Activated CD4-positive, alpha-beta T cell treated with anti-CD3 and anti-CD28 coated beads for 1 hour (primary cell): ENCODE measurements around the gene PLP2.
"Not testable (repeated sequence)": the region's sequence is repeated elsewhere in the genome, so short reads cannot be mapped to it uniquely, and the experiment has no call there.

Source experiments
- DNase-seq: peaks from one replicate; pipeline ENCODE4 v3.0.0-alpha.2; 2020

PLP2 gene

DNA sequence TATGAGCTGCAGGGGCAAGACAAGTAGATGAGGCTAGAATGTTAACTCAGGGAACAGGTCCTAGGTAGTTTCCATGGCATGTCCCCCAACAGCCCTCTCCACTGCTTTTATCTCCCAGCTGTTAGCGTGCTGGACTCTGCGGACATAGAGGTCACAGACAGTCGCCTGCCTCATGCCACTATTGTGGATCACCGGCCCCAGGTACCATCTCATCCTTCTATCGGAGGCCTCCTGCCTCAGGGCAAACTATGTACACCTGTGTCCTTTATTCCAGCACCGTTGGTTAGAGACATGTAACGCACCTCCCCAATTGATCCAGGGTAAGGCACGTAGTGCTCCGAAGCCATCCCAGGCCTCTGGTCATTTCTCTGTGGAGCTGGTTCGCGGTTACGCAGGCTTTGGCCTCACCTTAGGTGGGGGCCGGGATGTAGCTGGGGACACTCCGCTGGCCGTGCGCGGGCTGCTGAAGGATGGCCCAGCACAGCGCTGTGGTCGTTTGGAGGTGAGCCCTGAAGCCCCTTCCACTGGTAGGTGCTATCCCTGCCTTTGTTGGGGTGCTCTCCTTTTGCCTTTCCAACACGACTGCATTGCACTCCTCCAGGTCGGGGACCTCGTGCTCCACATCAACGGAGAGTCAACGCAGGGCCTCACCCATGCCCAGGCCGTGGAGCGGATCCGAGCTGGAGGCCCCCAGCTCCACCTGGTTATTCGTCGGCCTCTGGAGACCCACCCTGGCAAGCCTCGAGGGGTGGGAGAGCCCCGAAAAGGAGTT is 6.9 kb upstream of the PLP2 start:
- no peak for DNase-seq

DNA sequence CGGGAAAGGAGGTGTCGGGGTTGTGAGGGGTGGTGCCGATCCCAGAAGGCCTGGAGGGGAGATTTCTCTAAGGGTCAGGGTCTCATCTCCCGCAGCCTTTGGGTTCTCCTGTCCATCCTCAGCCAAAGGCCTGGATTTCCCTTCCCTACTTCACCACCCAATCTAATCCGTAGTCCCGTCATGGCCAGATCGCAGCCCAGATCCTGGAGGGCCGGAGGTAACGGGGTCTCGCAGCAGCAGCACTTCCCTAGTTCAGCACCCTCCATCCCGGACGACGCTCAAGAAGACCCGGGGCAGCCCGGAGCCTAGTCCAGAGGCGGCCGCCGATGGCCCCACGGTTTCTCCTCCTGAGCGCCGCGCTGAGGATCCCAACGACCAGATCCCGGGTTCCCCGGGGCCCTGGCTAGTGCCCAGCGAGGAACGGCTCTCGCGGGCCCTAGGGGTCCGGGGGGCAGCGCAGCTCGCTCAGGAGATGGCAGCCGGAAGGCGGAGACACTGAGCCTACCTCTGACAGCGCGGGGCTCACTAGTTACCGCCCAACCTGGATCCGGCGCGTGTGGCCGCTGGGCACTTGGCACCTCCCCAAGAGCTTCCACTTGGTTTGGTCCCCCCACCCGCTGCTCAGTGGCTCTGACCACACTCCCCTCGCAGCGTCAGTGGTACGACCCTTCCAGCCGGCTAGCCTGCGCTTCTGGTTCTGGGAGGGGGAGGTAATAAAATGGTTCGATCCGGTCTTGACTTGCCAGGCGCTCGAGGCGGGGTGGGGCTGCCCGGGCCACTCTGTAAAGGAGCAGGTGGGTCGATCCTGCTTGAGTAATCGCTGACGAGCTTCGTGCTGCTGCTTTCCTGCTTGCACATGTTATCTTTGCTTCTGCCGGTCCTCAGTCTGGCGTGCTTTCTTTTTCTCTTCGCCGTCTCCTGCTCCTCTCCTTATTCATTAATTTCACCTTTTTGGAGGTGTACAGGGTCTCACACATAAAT is 5.5 kb upstream of the PLP2 start:
- DNase-seq: peak; percentile 55

DNA sequence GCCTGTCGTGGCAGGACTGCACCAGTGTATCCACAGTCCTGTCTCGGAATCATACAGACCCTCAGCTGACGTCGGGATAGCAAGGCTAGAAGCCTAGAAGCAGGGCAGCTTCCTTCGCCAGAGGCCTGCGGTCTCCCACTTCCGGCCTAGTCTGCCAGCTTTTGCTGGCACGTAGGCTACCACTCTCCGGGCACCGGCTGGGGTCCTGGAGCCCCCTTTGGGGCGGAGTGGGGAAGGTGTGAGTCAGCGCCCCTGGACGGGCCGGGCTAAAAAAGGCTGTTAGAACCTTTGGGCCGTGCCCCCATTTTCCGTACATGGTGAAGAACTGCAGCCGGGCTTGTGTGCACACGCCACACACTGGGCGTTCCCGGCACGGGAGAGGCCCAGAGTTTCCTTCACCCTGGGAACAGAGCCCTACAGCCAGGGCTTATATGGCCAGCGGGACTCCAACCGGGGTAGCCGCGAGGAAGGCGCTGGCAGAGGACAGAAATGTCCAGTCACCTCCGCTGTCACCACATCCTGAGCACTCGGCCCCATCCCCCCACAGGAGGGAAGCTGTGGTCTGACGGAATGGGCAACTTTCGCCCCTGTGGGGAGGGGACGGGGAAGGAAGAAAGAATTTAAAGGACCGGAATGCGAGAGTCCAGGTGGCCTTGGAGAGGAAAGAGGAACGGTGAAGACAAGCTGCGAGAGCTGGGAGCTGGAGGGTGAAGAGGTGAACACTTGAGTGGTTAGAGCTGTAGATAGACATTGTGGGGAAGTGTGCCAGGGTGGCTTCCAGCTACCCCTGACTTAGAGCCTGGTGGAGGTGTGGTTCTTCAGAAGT is 4.6 kb upstream of the PLP2 start:
- peak; percentile 47 for DNase-seq

DNA sequence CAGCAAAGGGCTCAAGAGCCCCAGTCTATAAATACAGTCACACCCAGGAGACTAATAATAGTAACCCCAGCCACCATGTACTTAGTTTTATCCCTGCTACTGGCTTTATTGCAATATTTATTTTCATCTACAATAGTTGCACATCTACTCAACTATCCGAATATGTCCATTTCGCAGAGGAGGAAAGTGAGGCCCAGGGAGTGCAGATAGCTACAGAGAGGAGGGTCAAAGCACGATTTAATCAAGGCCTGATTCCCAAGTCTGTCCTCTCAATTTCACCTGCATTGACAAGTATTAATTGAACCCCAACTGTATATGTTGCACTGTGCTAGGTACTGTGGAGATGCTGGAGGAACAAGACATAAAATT is 4.0 kb upstream of the PLP2 start:
- no peak for DNase-seq

DNA sequence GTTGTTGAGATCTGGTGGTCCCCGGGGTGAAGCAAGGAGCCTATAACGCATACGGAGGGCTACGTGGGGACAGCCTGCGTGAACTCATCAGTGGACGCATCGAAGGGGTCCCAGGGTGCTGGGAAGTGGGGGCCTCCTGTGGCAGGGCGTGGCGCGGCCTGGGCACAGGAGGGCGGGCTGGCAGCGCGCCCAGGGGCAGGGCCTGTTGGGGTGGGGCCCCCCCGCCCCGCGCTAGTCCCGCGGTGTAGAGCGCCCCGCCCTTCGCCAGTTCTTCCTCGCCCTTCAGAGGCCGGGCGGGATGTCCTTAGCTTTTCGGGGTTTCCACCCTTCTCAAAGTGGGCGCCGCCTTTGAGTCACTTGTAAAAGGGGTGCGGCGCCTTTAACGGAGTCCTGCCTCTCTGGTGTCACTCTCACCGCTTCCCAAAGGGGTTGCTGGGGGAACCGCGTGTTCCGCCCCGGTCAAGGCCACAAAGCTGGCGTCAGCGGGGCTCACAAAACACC is 632 bp downstream of the PLP2 start:
- peak; percentile 47 for DNase-seq

DNA sequence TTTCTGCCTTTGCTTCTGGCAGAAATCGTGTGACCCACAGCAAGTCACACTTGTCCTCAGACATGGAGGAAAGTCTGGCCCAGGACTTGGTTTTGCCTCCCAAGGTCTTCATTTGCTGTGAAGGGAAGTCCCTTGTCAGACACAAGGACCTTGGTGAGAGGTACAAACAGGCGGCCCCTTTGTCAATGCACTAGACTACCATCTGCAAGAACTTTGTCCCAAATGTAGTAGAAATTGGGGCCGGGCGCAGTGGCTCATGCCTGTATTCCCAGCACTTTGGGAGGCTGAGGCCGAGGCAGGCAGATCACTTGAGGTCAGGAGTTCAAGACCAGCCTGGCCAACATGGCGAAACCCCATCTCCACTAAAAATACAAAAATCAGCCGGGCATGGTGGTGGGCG is 1.8 kb downstream of the PLP2 start:
- DNase-seq: not testable (repeated sequence)

DNA sequence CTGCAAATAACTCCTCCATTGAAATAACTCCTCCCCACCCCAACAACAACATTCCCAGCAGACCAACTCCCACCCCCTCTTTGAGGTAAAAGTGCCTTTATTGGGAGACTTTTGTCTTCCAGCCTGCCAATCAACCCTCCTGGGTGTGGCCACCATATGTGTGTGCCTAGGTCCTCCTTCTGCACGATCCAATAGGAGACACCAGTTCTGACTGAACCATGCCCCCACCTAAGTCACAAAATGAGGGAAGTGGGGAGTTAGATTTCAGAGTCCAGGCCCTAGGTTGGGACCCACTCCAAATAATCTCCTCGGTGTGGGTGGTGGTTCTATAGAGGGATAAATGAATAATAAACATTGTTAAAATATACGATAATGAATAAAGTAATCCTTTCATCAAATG is 3.0 kb downstream of the PLP2 start:
- no peak for DNase-seq

DNA sequence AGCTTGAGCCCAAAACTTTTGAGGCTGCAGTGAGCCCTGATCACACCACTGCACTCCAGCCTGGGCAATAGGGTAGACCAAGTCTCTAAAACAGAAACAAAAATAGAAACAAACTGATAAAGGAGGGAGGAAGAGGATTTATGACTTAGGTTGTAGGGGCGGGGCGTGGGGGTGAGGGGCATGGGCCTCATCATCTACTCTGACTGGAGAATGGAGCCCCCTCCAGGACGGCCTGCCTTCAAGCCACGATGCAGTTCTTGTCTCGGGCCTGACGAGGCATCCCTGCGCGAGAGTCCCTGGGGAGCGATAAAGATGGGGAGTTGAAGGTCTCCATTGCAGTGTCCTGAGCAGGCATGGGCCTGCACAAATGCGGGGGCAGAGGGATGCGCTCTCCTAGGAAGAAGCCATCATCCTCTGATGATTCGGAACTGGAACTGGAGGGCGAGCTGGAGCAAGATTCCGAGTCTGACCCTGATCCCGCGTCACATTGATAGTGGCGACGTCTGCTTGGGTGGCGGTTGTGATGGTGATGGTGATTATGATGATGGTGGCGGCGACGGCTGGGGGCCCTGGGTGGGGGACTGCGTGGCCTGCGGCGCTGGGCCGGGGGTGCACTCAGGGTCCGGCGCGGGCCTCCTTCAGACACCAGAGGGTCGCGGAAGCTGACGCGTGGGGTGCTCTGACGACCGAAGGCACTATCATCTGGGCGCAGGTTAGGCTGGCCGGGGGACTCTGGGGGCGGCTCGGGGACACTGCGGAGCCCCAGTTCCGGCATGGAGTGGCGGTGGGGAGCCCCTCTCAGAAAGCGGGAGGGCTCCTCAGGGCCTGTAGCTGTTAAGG is 4.0 kb downstream of the PLP2 start:
- no peak for DNase-seq

DNA sequence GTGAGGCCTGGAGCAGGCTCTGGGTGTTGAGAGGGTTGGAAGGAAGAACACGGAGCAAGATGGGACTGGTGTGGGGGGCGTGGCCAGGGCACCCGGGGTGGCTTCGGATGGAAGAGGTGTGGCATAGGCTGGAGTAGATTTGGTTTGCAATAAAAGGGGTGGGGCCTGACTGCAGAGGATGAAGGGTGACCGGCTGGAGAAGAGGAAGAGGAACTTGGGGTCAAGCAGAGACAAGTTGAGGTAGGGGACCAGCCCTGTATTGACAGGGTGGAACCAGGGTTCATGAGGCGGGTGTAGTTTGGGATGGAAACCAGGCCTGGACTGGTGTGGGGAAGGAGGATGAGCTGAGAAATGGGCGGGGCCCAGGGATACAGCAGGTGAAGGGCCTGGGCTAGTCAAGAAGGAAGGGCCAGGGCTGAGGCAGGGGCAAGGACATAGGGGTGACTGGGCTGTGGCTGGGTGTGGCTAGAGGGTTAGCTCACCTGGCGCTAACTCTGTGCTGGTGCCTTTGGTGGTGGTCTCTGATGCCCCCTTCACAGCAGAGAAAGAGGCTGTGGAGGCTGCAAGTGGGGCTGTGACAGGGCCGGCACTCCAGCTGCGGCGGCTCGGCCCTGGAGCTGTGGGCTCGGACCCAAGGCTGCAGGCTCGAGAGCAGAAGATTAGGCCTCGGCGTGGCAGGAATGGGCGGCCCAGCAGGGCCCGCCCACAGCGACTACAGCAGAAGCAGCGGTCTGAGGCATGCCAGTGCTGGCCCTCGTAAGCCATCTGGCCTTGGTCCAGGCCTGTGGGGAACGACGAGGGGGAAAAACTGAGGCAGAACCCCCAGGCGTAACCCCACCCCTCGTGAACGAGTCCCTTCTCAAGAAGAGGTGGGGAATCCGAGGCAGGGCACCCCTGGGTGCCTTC is 5.0 kb downstream of the PLP2 start:
- no peak for DNase-seq

DNA sequence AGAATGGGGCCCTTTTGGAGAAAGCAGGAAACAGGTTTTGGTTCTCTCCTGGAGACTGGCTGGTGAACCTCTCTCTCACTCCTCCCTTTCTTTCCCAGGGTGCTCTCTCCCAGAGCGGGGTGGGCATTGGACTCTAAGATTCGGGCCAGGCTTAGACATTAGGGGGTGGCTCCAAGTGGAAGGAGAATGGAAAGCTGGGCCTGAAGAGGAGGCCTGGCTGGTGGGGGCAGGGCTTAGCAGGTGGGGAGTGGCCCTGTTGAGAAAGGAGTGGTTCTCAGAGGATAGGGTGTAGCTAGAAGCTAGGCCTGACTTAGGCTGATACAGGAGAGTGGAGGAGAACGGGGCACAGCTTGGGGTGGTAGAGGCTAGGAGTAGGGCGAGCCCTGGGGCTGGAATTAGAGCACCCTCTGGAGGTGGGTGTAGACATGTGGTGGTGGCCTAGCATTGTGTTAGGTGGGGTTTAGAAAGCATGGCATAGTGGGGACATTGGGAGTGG is 5.7 kb downstream of the PLP2 start:
- no peak for DNase-seq

DNA sequence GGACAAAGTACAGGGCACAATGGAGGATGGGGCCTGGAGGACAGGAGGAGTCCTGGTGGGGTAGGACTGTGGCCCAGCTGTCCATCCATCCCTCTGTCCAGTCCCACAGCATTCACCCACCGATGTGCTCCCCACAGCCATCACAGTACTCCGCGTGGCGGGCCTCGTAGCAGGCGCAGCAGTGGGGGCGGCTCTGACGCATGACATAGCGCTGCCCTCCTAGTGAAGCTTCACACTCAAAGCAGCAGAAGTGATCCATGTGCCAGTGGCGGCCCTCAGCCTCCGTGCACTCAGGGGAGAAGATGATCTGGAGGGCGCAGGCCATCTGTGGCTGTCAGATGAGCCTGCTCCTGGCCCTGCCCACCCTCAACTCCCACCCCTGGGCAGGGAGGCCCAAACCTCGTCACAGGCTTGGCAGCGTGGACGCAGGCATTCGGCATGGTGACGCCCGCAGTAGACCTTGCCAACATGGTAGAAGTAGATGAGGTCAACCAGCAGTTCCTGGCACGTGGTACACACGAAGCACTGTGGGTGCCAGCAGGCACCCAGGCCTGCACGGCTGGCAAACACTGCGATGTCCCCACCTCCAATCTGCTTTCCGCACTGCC is 6.3 kb downstream of the PLP2 start:
- no peak for DNase-seq

DNA sequence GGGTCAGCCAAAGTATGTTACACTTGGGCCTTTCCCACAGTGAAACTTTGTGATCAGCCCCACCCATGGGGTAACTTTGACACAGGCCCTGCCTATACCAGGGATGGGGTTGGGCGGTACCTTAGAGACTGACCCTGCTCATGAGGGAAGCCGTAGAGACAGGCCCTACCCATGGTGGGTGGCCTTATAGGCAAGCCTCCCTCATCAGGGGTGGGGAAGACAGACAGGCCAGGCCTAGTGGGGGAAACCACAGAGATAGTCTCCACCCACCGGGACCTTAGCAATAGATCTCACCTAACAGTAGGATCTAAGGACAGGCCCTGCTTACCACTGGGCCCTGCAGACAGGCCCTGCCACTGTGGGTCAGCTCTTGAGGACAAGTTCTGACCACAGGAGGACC is 6.8 kb downstream of the PLP2 start:
- no peak for DNase-seq

DNA sequence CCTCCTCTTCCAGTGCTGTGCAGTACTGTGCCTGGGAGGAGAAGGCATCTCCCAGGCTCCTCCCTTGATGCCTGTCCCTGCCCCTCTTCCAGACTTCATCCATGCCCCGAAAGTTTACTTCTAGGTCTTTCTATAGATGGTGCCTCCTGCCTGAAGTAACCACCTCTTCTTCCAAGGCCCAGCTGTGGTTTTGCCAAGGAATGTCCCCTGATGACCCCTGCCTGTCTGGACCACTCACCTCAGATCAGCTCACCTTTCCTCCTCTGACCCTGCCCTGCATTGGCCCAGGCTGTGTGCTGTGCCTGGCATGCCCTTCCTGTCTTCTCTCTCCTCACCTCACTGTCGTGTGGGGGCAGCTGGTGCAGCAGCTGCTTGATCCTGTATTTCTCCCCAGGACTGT is 7.7 kb downstream of the PLP2 start:
- no peak for DNase-seq

DNA sequence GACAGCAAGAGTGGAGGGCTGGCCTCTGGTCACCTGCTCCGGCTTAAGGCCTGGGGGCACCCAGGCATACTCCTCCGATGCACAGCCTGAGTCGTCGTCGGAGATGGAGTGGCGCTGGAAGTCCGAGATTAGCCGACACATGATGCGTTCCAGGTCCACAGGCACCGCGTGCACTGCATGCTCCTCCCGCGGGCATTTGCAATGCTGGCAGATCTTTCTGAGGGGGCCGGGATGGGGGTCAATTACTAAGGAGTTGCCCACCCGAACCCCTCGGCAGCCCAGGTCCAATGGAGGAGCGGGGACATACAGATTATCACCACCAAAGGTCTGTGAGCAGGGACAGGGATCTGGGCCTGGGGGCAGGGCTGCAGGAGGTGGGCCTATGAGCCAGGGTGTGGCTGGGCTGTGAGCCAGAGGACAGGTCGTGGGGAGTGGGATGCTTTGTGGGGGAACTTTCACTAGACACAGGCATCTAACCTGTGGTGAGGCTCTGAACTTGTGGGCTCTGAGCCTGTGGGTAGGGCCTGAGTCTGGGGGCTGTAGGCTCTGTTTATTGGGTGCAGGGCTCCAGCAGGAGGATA is 12.1 kb downstream of the PLP2 start:
- DNase-seq: no peak

DNA sequence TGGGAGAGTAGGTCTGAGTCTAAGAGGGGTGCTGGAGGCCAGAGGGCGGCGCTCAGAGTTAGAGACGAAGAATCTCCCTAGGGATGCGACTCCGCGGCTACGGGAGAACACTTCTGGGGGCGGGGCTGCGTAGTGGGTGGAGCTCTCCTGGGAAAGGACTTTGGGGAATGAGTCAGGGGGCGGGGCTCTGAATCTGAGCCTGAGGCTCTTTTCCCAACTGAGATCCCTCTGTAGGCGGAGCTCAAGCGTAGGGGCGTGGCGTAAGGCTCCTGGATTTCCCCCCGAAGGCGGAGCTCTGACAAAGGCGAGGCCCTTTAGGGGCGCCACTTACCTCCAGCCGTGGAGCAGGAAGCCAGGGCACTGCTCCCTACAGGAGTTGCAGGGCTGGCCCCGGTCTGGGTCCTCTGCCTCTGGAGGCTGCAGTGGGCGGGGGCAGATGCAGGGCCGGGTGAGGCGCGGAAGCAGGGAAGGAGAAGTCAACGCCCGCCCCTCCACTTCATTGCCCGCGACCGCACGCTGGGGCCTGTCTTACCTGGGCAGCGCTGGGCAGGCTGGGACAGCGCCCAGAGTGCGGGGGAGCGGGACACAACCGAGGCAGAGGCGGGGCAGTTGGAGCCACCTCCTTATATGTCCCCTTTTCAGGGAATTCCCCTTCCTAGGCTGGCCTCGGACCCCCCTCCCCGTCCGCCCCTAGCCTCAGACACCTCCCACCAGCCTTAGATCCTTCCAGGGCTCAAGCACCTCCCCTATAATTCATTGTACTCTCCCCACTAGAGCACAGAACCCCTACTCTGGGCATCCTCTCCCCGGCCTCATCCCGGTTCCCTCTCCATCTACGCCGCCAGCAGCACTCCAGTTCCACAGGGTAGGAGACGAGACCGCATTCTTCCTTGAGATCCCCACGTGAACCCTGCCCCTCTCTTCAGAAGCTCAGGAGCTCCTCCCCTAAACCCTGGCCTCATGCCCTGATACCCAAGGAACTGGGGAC is 12.9 kb downstream of the PLP2 start:
- no peak for DNase-seq

DNA sequence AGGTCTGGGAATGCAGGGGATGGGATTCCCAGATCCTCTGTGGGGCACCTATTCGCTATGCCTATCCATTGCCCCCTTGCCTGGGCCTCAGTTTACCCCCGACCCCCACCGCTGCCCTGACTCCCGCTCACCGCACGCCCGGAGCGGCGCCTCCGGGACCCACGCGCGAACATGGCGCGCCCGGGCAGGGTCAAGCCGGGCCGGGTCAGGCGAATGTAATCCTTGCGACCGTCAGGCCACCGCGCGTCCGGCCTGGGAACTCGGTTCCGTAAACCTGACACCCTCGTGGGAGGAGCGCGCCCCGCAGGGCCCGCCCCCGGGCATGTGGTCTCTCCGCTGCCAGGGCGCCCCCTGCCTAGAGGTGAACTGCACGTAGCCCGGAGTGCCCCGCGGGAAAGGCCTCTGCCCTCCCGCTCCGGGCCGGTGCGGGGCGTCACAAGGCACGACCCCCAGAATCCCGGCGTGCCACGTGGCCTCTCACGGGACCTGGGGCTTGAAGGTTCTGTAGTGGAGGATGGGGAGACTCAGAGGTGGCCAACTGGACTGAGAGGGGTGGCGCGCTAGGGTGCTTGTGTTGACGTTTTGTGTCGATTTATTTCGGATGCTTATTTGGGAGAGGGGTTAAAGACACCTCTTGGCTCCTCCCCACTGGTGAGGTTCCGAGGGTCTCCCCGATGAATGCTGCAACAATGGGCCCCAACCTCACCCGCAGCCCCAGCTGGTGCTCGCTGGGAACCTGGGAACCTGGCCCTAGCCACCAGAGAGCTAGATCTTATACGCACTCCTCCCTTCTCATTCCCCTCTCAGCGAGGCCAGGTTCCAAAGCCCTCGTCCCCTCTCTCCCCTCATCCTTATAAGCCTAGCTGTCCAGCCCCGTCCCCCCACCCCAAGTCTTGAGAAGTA is 14.7 kb downstream of the PLP2 start, which contains the start of gene PRICKLE3:
PRICKLE3 (minus strand) TSS at position 249 of the 903 bp plus-strand sequence; CDS start at position 173, 76 bp downstream.
- peak; percentile 55 for DNase-seq

DNA sequence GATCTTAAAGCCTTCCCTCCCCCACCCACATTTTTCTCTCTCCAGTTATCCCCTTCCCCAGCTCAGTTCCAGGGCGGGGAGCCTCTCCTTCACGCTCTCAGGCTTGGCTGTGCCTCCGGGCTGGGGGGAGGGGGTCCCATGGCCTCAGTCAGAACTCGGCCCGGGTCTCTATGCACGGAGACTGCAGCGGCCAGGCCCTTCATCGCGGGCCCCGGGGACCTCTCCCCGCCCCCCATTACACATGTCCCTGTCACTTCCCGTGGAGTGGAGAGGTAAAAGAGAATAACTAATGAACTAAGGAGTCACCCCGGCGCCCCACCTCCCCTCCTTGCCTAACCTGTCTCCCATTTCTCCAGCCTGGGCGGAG is 15.3 kb downstream of the PLP2 start:
- no peak for DNase-seq
